GM19099 (cell line): Measurements from ENCODE around the gene SCN2B.

Experiments
- POLR2A ChIP-seq: IDR thresholded peaks from 3 replicates; pipeline ENCODE4 v1.6.1; 2011; ENCODE audit warnings: low read depth; ENCODE audit not compliant: insufficient read length; ENCODE audit errors: extremely low read depth

SCN2B gene

DNA sequence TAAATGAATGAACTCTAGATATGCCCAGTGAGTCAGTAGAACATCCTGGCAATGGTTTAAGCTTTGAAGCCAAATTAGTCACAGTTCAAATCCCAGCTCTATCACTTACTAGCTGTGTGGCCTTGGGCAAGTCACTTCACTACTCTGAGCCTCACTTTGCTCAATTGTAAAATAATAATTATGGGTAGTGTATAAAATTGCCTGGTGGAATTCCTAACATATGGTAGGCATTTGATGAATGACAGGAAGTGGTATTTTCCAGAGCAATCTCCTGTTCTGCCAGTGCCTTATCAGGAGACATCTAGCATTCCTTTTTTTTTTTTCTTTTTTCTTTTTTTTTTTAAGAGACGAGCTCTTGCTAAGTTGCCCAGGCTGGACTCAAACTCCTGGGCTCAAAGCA is 36.9 kb downstream of the SCN2B start:
- no peak for TF ChIP-seq POLR2A

DNA sequence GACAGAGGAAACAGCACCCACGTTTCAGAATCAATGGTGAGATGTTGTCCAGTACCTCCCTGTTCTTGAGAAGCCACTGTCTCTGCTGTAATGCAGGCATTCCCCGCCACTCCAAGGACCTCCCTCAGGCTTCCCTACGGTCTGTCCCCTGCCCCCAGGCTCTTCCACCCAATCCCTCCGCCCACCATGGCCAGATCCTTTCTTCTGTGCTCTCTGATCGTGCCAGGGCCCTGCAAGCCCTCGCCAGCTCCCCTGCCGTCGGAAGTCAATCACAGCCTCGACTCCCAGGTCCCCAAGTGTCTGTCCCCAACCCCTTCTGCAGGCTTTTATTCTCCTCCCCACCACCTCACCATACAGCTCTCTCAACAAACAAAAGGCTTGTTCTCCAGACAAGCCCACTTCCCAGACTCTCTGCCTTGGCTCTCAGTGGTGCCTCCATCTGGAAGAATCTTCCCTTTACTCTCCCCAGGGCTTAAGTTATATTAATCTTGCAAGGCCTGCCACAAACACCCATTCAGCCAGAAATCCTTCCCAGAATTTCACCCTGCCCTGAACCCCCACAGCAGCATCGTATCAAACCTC is 37.5 kb downstream of the SCN2B start:
- no peak for TF ChIP-seq POLR2A

DNA sequence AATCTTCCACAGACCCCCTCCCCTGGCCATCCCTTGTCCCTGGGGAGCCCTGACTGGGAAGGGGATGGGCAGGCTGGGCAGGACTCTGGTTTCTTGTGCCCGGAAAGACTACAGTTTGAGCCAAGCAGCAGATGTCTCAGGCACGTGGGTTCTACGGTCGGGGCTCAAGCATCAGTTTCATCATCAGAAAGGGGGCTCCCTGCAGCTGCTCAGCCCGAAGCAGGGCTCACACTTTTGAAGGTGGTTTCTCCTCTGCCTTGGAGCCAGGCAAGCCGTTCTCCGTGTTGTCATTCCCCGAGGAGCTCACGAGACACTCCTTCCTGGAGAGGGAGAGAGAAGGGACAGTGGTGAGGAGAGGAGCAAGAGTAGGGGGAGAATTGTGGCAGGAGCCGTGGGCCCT is 39.6 kb downstream of the SCN2B start:
- TF ChIP-seq POLR2A = no peak

DNA sequence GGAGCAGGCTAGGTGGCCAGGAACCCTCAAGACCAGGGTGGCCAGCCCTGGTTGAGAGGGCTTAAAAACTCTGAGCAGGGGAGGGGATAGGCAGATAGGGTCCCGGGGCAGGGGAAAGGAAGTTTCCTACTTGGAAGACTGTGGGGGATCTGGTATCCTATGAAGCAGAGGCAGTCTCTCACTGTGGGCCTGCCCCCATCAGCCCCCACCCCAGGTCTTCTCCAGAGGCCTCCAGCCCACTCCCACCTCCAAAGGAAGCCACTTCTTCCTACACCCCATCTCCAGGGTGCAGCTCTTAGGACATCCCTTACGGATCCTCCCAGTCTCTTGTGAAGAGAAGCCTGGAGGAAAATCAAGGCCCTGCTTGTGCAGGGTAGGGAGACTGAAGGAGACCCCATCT is 40.1 kb downstream of the SCN2B start:
- TF ChIP-seq POLR2A = no peak

DNA sequence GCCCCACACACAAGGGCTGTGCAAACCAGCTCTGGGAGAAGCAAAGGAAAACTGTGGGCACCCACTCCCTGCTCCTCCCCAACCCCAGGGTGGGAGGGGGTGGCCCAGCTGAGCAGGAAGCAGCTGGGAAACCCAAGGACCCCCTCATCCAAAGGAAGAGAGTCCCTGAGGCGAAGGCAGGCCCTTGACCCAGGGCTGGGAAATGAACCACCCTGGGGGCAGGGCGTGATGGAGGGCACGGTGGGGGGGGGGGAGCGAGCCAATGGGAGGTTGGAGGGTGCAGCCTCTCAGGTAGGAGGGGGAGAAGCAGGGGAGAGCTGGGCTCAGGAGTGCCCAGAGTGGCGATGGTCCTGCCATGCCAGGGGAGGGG is 40.7 kb downstream of the SCN2B start:
- no peak for TF ChIP-seq POLR2A

DNA sequence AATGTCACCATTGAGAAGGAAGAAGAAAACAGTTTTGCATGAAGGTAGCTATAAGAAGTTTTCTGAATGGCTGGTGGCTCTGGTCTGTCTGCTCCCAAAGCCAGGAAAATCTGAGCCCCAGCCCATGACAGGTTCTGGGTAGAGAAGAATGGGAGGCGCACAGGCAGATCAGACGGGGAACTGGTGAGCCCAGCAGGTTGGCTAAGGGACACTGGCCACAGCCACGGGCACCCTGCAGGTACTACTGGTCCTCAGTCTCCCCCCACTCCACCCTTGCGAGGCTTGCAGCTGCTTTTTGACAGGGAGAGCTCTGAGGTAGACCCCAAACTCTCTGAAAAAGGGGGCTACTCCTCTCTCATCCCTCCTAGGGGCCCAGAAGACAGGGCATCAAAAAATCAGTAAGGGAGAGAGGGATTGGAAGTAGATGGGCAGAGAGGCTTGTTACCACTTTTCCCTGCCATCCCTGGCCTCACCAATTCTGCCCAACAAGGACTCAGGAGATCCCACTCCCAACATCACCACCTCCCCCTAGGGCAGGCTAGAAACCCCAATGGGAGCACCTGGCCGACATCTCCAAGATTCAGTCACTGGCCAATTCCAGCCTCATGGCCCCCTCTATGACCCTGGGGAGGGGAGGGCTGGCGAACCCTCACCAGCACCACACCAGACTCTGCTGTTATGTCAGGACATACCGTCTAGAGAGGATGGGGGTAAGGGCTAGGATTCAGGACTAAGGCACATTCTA is 41.2 kb downstream of the SCN2B start:
- TF ChIP-seq POLR2A = no peak

DNA sequence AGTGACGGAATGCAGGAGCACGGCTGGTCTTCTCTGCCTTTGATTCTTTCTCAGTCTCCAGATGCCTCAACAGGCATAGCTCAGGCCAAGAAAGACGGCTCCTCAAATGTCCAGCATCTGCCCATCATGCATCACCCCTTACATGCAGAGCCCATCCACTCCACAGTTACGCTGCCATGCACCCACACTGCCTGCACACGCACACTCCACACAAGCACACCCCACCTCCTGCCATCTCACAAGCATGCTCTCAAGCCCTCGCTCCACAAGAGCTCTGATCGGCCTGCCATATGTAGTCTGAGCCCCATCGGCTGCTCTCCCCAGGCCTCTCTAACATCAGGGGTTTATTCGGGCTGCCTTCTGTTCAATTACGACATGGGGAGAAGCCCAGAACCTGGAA is 42.6 kb downstream of the SCN2B start:
- no peak for TF ChIP-seq POLR2A

DNA sequence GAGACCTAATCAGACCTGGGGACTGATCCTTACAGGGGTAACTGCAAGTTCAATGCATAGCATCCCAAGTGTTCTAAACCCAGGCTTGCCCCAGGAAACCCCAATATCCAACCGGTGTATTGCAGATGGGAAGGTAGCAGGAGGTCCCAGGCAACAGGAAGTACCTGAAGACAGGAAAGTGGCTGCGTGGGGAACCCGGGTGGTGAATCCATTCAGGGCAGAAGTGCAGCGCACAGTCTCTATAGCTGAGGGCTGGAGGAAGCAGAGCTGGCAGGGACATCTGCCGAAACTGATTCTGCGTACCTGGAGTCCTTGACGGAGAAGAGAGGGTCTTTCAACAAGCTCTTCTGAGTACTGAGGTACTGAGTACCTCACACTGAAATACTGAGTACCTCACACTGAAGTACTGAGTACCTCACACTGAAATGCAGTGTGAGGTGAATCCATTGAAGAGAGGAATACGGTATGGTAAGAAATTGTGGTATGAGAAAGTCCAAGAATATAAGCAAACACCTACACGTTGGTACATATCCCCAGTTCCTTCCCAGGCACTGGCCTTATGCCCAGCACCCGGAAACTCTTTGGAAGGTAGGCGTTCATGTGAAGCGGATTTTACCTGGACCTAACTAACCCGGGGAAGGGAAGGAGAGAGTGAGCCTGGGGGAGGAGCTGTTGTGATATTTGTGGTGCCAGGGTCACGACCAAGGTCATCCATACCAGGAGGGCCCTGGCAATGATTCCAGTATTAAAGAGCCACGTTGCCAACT is 43.9 kb downstream of the SCN2B start:
- TF ChIP-seq POLR2A = no peak

DNA sequence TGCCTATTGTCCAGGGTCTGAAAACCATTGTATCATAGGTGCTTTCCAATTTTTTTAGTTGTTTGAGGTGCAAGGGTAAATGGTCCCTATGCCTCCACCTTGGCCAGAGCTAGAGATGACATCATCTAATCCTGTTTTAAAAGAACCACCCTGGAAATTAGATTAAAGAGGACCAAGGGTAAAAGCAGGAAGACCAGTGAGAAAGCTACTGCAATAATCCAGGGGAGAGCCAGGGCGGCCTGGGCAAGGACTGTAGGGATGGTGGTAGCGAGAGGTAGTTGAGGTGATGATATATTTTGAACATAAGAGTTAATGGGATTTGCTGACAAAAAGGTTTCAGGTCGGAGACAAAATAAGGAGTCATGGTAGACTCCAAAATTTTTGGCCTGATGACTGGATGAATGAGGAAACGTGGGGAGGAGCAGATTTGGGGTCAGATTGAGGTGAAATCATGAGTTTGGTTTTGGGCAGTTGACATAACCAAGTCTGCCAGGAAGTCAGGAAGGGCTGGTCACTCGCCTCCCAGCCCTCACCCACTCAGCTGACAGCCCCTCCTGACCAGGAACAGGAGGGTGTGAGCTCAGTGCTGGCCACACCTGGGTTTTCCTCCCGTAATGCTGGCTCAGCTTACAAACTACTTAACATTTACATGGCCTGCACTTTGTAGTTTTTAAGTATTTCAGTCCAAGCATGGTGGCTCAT is 46.8 kb downstream of the SCN2B start:
- TF ChIP-seq POLR2A = no peak

DNA sequence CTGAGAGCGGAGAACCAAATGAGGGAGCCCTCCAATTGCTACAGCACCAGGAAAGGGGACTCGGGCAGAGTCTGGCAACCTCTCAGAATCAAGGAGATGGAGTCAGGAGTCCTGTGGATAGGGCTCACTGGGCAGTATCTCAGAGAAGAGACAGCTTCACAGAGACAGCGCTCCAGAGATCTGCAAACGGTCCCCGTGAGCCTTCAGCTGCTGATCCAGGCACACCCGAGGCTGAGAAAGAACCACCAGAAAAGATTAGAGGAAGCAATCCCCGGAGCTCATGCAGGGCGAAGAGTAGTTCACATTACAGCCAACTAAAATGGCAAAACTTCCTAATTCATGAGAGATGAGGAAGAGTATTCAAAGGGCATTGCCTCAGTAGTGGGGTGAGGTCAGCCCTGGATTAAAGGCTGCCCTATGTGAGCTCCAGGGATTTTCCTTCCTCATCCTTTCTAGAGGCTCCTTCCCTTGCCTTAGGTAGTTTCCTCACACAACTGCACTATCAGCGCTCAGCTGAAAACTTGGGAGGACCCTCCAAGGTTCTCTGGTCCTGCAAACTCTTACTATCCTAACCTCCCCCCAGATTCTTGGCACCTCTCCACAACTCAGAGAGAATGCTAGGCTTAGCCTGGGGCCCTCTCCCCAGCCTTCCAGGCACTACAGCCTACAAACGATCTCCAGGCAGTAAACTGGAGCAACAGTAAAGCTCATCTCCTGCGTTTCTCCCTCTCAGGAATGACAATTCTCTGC is 47.5 kb downstream of the SCN2B start:
- no peak for TF ChIP-seq POLR2A

DNA sequence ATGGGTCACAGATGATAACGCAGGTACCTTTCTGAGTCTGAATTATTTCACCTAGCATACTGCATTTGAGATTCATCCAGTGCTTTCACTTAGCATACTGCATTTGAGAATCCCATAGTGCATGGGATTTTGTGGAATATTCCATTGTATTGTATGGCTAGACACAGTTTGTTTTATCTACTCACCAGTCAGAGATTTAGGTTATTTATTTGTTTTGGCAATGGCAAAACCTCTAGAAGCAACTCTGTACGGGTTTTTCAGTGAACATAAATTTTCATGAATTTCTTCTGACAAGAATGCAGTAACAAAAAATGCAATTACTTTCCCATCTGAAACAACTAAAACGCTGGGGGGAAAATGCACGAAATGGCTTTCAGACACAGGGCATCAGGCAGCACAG is 48.1 kb downstream of the SCN2B start:
- no peak for TF ChIP-seq POLR2A

DNA sequence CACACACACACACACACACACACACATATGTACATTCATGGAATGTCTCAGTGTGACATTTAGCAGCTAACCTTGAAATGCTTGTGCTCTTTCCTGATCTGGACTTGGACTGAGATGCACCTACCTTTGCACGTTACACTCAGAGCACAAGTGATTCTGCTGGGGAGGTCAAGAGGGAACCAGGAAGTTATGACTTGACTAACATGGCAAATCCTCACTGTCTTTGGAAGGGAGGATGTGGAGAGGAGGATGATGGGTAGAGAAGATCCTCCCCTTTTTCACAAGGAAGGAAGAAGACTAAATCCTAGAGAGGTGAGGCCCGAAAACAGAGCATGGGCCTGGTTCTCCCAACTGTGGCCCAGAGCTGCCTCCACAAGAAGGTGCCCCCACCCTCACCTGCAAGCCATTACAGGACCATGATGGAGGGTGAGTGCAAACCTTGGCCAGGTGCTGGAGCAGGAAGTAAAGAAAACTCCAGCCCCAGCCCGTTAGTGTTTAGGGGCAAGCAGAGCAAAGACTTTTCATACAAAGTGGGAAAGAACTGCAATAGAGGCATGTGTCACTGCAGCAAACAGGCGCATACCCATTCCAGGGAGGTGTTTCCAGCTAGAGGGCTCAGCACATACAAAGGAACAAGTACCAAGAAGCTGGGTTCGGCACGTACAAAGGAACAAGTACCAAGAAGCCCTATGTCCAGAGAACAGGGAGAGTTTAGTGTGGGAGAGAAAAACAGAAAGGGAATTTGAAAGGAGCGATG is 50.2 kb downstream of the SCN2B start:
- TF ChIP-seq POLR2A = peak; percentile 43

DNA sequence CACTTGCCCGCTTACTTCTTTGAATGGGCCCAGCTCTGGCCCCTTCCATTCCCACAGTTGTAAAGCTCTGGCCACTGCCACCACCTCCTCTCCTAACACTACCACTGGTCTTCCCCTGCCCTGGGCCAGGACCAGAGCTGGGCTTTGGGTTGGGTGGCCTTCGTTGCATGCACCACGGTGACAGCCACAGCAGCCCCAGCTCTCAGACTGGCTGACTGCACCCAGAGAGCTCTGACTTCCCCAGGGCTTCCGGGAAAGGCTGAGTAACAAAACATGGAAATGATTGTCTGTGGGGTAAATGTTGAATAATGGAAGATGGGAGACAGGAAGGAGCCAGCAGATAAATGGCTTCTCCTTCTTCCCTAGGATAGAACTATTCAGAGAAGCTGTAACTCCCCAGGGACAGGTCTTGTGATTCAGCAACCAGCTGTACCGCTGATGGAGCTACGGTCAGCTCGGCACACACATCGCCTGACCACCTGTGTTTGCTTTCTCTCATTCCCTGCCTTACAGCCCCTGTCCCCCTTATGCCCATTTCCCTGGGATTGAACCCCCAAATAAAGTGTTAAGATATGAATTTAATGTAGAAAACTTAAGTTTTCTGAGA is 51.4 kb downstream of the SCN2B start:
- no peak for TF ChIP-seq POLR2A

DNA sequence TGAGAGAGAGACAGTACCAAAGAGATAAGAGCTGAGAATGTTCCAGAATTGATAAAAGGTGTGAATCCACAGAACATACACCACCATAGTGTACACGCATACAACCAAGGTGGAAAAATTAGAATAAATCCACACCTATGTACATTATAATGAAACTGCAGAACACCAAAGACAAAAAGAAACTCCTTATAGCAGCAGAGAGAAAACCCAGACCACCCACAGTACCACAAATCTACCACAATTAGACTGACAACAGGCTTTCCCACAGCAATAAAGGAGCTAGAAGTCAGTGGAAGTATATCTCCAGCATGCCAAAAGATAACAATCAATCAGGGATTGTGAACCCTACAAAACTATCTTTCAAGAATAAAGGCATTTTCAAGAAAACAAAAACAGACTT is 55.6 kb downstream of the SCN2B start:
- no peak for TF ChIP-seq POLR2A

DNA sequence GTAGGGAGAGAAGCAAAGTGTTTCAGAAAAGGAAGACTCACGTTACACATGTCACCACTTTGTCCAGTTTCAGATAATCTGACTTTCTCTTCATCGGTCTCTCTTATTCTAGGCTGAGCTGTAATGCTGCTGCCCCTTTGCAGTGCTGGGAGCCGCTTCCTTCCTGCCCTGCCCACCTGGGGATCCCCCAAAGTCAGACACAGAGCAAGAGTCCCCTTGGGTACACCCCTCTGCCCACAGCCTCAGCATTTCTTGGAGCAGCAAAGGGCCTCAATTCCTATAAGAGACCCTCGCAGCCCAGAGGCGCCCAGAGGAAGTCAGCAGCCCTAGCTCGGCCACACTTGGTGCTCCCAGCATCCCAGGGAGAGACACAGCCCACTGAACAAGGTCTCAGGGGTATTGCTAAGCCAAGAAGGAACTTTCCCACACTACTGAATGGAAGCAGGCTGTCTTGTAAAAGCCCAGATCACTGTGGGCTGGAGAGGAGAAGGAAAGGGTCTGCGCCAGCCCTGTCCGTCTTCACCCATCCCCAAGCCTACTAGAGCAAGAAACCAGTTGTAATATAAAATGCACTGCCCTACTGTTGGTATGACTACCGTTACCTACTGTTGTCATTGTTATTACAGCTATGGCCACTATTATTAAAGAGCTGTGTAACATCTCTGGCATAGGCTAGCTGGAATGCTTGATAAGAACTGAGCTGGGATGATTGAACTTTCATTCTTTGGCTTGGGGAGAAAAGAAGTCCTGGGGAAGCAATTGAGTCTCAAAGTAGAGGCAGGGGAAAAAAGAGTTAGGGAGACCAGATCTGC is 58.4 kb downstream of the SCN2B start:
- no peak for TF ChIP-seq POLR2A
